Mammary epithelial cell (primary cell): ENCODE results near the gene APOO.

ENCODE experiments used
- CTCF ChIP-seq, 2 donors: IDR thresholded peaks in 1 of 2; conservative IDR thresholded peaks in 1 of 2; 2 replicates each; pipeline ENCODE4 v1.5.1; 2011 to 2012; ENCODE audit warnings: inconsistent platforms in 2 of 2, low read length in 2 of 2, mild to moderate bottlenecking in 2 of 2, control low read depth in 1 of 2, low read depth in 1 of 2; ENCODE audit not compliant: insufficient read depth in 1 of 2; ENCODE audit errors: extremely low read depth in 1 of 2
- EZH2 ChIP-seq: IDR thresholded peaks from 2 replicates; pipeline ENCODE4 v1.6.1; 2012; ENCODE audit warnings: low read length, inconsistent platforms, borderline replicate concordance

DNA sequence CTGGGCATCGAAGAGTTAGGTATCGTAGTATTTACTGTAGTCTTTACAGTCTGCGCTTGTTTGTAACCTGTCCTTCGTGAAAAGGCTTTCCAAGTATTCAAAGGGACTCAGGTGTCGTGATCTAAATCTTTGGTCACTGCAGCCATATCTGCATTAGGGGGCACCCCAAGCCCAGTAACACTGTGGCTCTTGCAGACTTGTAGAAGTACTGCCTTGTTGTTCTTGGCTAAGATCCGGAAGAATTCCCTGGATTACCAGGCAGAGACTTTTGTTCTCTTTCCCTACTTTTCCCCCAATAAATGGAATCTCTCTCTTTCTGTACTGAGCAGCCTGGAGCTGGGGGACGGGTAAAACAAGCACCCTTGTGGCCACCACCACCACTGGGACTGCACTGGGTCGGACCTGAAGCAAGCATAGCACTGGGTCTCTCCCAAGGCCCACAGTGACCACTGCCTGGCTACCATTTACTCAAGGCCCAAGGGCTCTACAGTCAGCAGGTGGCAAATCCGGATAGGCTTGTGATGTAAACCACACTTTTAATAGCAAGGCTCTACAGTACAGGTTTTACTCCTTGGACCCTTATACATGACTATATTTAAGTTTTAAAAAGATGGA is 12.1 kb upstream of the APOO start:
- TF ChIP-seq CTCF (conservative IDR thresholded peaks at IDR 0.05 in 1 of 2, IDR thresholded peaks at IDR 0.05 in 1 of 2; ENCODE audit: extremely low read depth in 1 of 2, insufficient read depth in 1 of 2, low read depth in 1 of 2, low read length in 2 of 2) = no peak
- no peak for TF ChIP-seq EZH2
